GM19467 (cell line): ENCODE measurements around the gene GALR2.
"Not testable (repeated sequence)": the region's sequence is repeated elsewhere in the genome, so short reads cannot be mapped to it uniquely, and the experiment has no call there.

Experiments
- ATAC-seq: cut with Tn5 transposase; IDR thresholded peaks from one replicate; pipeline ENCODE4 v1.9.1; 2021; ENCODE audit warnings: mild to moderate bottlenecking, moderate library complexity; ENCODE audit not compliant: unreplicated experiment

The GALR2 gene

GRCh38 chr17:76049836-76050537, 24.6 kb upstream of the GALR2 start:
- no peak for ATAC-seq

GRCh38 chr17:76050538-76051467, 23.8 kb upstream of the GALR2 start:
- no peak for ATAC-seq

GRCh38 chr17:76051561-76051960, 23.0 kb upstream of the GALR2 start:
- ATAC-seq: no peak

GRCh38 chr17:76053246-76054111, 21.1 kb upstream of the GALR2 start:
- no peak for ATAC-seq

GRCh38 chr17:76054112-76054476, 20.5 kb upstream of the GALR2 start:
- ATAC-seq: no peak

GRCh38 chr17:76056882-76057281, 17.7 kb upstream of the GALR2 start:
- no peak for ATAC-seq

- ATAC-seq: not testable (repeated sequence)
These were observed 16.3 kb upstream of the GALR2 start for GRCh38 chr17:76058264-76058663.

- no peak for ATAC-seq
These were observed 10.6 kb upstream of the GALR2 start for GRCh38 chr17:76063875-76064546.

- ATAC-seq: no peak
These were observed 8.8 kb upstream of the GALR2 start for GRCh38 chr17:76065775-76066174.

GRCh38 chr17:76071531-76072147, 2.9 kb upstream of the GALR2 start:
- ATAC-seq: no peak

GRCh38 chr17:76072148-76072858, 2.3 kb upstream of the GALR2 start, which contains the start of gene SRP68:
TSS of gene SRP68 (minus strand) at chr17:76072517. CDS start at chr17:76072491, 26 bp downstream.
- ATAC-seq: peak; percentile 87

GRCh38 chr17:76075364-76076145, 974 bp downstream of the GALR2 start:
- ATAC-seq: no peak

- ATAC-seq: no peak
These were observed 1.7 kb downstream of the GALR2 start for GRCh38 chr17:76076146-76076764.

- ATAC-seq: no peak
These were observed 2.4 kb downstream of the GALR2 start for GRCh38 chr17:76076765-76077583.

GRCh38 chr17:76077584-76078110, 3.1 kb downstream of the GALR2 start:
- ATAC-seq: no peak

GRCh38 chr17:76078370-76078769, 3.8 kb downstream of the GALR2 start:
- ATAC-seq: not testable (repeated sequence)
